C4-2B (cell line): Measurements from ENCODE around the gene ZBTB21.

ENCODE experiments used
- CTCF ChIP-seq: fragments of 450-650 bp; conservative IDR thresholded peaks from 2 replicates; pipeline ENCODE4 v1.5.1; 2017; ENCODE audit warnings: mild to moderate bottlenecking
- ZFX ChIP-seq: fragments of 450-650 bp; IDR thresholded peaks from 2 replicates; pipeline ENCODE4 v1.6.1; 2017

GRCh38 chr21:41973427-41973831, 36.7 kb downstream of the ZBTB21 start:
- no peak for TF ChIP-seq CTCF
- no peak for TF ChIP-seq ZFX
